Stimulated activated CD4-positive, alpha-beta T cell treated with anti-CD3 and anti-CD28 coated beads, TNF-alpha, amount 100 ng/mL, for 4 hours (primary cell): ENCODE results near the gene VSIG1.

ENCODE experiments used
- DNase-seq, 3 experiments: peaks; one replicate each; pipeline ENCODE4 v3.0.0-alpha.2; 2020; ENCODE audit warnings: low read depth in 3 of 3

The VSIG1 gene

DNA sequence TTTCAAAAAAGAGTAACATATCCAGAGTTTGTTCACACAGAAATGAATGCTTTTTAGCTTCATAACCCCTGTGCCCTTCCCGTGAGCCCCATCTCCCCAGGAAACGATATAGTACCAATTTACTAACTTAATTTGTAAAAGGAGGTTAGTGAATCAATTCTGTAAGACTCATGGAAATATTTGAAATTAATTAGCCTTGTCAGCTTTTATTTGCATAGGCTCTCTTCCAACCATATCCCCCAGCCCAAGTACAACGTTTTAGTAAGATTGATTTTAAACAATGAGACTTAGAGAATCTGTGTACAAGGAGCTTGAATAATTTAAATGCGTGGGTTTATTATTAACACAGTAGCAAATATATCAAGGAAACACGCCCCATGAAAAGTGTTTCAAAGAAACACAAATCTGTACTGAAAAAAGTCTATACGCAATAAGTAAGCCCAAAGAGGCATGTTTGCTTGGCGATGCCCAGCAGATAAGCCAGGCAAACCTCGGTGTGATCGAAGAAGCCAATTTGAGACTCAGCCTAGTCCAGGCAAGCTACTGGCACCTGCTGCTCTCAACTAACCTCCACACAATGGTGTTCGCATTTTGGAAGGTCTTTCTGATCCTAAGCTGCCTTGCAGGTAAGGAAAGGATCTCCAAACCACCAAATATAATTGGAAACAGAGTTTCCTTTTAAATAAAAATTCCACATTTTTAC, at the start of gene VSIG1:
Gene VSIG1, plus strand, starts transcription at position 512 of the 703 bp plus-strand sequence. Its CDS starts 66 bp downstream, at position 578.
- DNase-seq: no peak

- no peak for DNase-seq
Observed at GRCh38 chrX:107996124-107996523, 48.7 kb upstream of the VSIG1 start.

DNA sequence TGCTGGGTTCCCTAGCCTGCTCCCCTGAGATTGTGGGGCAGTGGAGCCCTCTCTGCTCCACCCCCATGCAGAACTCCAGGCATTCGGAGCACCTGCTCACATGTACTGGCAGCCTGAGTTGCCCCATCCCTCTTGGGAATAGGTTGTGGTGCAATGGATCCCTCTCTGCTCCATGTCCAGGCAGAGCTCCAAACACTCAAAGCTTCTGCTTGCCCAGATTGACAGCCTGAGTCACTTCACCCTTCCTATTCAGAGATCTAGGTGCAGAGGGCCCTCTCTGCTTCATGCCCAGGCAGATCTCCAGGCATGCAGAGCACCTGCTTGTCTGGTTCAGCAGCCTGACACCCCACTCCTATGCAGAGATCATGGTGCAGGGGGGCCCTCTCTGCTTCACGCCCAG, 44.1 kb upstream of the VSIG1 start:
- DNase-seq: no peak

DNA sequence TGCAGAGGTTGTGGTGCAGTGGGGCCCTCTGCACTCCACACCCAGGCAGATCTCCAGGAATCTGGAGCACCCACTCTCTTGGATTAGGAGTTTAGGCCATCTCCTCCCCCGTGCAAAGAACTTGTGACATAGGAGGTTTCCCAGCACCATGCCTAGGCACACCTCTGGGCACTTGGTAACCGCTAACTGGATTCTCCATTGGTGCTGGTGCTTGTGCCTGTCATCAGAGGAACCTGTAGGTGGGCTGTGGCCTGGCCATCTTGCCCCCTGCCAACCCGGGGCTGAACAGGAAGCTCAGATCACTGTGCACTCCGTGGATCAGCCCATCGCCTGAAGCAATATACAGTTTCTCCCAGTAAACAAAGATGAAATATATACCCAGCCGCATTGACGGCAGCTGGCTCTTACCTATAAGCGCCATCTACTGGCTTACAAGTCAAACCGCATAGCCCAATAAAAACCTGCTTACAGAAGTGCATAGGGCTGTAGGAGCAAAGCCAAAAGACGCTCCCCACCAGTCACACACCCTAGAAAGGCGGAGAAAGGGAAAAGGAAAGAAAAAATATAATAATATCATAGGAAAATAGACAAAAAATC, 43.5 kb upstream of the VSIG1 start:
- no peak for DNase-seq

- DNase-seq: no peak
Observed at GRCh38 chrX:108018656-108019381, 26.0 kb upstream of the VSIG1 start.

DNA sequence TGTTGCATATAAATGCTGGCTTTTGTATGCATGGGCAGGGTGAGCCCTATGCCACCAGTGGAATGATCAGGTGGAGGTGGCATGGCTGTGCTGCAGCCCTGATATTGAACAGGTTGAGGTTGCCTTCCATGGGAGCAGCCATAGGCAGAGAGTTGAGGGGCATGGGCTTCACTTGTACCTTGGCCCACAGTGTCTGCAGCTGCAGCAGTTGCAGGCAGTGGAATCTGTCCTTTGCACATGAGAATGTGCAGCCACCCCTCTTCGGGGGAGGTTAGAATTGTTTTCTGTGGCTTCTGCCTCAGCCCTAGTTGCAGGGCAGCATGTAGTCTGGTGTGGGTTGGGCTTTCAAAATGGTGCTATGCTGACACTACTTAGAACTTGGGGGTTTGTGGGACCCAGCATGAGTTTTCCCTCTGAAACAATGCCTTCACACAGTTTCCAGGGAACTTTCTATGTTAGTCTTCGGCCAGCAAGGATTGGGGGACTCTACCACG, 25.4 kb upstream of the VSIG1 start:
- no peak for DNase-seq

DNA sequence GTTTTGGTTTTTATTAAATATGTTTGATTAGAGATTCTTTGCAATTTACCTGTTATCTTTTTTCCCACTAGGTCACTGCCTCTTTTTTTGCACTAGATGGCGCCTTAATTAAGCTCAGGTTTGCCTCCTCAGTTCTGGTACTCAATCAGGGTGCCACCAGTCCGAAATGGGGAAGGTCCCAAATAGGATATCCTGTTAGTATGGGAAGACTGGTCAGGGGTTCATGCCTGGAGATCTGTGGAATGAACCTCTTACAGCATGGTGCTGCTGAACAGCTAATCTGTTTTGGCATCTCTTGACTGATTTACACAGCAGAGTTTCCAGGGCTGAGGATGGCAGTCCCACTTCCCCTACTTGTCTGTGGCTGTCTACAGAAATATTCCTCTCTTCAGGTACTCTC, 24.2 kb upstream of the VSIG1 start:
- no peak for DNase-seq

DNA sequence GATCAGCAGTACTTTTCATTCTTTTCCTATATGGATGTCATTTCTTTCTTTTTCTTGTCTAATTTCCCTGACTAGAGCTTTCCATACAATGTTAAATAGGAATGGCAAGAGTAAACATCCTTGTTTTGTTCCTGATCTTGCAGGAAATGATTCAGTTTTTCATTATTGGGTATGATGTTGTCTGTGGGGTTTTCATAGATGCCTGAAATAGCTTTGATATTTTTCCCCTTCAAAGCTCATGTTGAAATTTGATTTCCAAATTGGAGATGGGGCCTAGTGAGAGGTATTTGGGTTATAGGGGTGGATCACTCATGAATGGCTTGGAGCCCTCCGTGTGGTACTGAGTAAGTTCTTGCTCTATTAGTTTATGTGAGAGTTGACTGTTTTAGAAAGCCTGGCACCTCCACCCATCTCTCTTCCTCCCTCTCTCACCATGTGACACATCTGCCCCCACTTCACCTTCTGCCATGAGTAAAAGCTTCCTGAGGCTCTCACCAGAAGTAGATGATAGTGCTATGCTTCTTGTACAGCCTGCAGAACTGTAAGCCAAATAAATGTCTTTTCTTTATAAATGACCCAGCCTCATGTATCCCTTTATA, 22.3 kb upstream of the VSIG1 start:
- no peak for DNase-seq

DNA sequence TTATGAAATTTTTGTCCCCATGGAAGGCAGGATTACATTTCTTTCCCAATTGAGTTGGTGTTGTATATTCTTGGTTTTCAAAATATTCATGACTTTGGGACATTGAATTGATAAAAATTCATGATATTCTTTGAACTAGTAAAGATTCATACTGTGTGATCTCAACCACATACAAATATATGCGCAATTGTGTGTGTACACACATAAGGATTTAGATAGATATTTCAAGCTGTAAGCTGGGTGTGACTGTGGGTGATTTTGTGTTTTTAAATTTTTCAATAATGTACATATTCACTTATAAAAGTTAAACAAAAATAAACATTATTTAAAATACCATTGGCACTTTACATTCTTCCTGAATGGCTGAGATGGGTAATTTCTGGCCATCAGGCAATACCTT, 19.5 kb upstream of the VSIG1 start:
- DNase-seq: no peak

DNA sequence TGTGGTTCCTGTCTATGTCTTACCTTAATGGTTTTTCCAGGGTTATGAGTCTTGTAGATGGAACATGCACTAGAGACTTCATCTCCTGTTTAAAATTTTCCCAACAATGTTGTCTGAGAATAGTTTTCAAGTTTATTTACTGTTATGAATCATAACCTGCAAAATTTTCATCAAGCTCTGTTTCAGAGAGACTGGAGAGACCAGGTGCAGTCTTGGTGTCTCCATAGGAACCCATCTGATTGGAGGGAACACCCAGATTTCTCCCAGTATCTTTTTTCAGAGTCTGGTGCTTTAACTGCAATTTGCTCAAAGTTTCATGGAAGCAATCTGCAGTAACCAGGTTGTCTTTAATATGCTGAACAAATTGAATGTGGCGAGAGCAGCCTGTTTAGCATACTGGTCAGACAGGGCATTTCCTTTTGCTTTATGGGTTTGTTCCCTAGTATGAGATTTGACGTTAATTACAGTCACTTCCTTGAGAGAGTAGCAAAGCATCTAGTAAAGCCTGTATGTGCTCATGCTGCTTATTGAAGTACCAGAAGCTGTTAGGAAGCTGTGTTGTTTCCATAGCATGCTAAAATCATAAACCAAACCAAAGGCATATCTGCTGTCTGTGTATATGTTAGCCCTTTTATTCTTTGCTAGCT, 18.8 kb upstream of the VSIG1 start:
- DNase-seq: no peak

DNA sequence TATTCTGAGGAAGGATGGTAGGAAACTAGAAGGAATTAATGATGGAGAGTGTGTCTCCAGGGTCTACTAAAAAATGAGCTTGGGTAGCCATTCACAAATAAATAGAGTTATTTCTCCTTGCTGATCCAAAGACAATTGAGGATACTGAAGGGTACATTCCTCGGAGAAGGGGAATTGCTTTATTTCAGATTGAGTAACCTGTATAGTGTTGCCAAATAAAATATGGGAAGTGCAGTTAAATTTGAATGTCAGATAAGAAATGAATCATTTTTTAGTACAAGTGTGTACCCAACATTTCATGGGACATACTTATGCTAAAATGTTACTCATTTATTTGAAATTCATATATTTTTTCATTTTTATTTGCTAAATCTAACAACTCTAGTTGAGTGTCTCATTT, 16.0 kb upstream of the VSIG1 start:
- no peak for DNase-seq

GRCh38 chrX:108029928-108030711, 14.7 kb upstream of the VSIG1 start:
- DNase-seq: no peak

- no peak for DNase-seq
Observed at GRCh38 chrX:108032944-108033343, 11.9 kb upstream of the VSIG1 start.

DNA sequence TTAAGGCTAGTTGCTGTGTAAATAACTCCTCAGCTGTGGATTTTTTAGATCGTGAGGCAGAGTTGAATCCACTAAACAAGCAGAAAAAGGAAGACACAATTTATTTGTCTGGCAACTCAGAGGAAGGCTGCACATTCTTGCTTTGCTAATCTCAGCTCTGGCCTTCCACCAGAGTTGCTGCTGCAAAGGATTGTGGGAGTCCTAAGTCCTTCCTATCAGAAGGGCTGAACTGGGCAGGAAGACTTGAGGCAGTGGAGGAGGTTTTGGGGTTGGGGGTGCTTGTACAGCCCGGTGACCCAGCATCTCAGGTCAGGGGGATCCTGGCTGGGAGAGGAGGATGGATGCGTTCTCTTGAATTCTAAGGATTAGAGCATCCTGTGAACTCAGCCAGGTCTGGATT, 11.0 kb upstream of the VSIG1 start:
- no peak for DNase-seq

GRCh38 chrX:108034725-108035124, 10.1 kb upstream of the VSIG1 start:
- no peak for DNase-seq

- DNase-seq: no peak
Observed at GRCh38 chrX:108036298-108036973, 8.4 kb upstream of the VSIG1 start.

DNA sequence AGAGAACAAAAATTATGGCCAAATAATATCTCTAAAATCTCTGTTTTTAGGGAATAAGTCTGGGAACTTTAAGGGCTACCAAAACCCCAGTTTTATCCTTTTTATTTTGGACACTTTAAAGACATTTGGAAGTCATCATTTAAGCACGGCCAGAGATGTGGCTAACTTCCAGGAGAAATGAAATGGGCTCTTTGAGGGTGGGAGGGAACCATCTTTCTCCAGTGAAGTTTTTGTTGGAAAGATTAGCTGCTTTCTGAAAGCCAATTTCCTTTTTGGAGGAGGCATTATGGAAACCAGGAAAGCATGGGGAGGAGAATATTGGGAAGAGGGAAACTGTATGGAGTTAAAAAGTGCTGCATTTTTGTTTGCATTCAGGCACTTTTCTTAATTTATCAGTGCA, 4.8 kb downstream of the VSIG1 start:
- no peak for DNase-seq

- no peak for DNase-seq
Observed at GRCh38 chrX:108053218-108053617, 8.4 kb downstream of the VSIG1 start.

DNA sequence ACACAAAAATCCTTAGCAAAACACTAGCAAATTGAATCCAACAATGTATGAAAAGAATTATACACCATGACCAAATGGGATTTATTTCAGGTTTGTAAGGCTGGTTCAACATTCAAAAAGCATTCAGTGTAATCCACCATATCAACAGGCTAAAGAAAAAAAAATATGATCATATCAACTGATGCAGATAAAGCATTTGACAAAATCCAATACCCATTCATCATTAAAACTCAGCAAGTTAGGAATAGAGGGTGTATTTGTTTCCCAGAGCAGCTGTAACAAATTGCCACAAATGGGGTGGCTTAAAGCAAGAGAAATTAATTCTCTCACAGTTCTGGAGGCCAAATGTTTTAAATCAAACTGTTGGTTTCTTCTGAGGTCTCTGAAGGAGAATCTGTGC, 10.7 kb downstream of the VSIG1 start:
- no peak for DNase-seq

DNA sequence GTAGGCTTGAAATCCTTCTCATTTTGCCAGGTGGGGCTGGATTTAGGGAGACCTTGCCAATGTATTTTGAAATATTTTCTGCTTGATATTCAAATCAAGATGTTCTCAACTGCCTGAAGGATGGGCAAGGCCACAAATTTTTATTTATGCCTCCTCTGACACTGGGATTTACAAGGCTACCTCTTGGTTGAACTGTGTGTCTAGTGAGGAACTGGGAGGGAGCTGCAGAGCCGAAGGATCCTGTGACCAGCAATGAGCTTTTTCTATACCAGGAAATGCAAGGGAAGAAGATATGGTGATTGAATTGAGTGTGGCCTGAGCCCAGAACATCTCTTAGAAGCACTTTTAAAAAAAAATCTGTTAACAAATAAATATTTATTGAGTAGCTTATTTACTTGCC, 14.9 kb downstream of the VSIG1 start:
- no peak for DNase-seq

DNA sequence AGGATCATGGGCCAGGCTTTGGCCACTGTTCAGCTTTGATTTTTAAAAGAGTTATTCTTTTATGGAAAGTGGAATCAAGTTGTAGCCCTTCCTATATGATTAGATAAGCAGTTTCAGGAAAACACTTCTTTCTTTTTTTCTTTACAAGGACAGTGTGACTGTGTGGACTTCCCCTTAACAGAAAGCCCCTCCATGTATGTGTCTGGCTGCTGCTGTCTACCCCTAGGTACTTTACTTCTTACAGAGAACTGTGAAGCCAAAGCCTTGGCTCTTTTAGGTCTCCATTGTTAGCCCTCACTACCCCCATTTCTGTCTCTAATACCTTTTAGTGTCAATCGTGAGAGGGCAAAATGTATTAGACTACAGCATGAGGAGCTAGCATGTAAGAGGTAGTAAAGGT, 19.1 kb downstream of the VSIG1 start:
- DNase-seq: no peak
